Endothelial cell of umbilical vein (primary cell): ENCODE data around the gene C12orf43.

Experiments used
- EZH2 ChIP-seq: IDR thresholded peaks from 2 replicates; pipeline ENCODE4 v1.6.1; 2012; ENCODE audit warnings: borderline replicate concordance, low read depth, mild to moderate bottlenecking, moderate library complexity, low read length, inconsistent platforms; ENCODE audit not compliant: severe bottlenecking
- GATA2 ChIP-seq: IDR thresholded peaks from 2 replicates; pipeline ENCODE4 v1.7.0; 2011; ENCODE audit warnings: low read depth, mild to moderate bottlenecking, moderate library complexity, mixed read lengths, low read length; ENCODE audit not compliant: insufficient read length, insufficient read depth
- JUN ChIP-seq: IDR thresholded peaks from 2 replicates; pipeline ENCODE4 v1.6.1; 2011; ENCODE audit warnings: borderline replicate concordance, low read depth; ENCODE audit not compliant: insufficient read length, insufficient read depth
- POLR2A ChIP-seq: IDR thresholded peaks from 2 replicates; pipeline ENCODE4 v1.6.1; 2012; ENCODE audit warnings: low read depth, mild to moderate bottlenecking, control low read depth, low read length
- POLR2AphosphoS5 ChIP-seq: IDR thresholded peaks from 2 replicates; pipeline ENCODE4 v1.6.1; 2012; ENCODE audit warnings: low read depth, mild to moderate bottlenecking, control low read depth, low read length, moderate library complexity; ENCODE audit not compliant: insufficient read depth
- TF ChIP-seq, protein P1 (sequence below), 2 donors: IDR thresholded peaks; 1 replicate in 1 of 2; 2 replicates in 1 of 2; pipeline ENCODE4 v1.5.1; 2011; ENCODE audit warnings: low read length in 2 of 2, mild to moderate bottlenecking in 2 of 2, moderate library complexity in 2 of 2, control low read depth in 1 of 2, inconsistent platforms in 1 of 2, low read depth in 1 of 2; ENCODE audit not compliant: insufficient read depth in 1 of 2; ENCODE audit errors: extremely low read depth in 1 of 2
- TF ChIP-seq, protein P2 (sequence below): IDR thresholded peaks from 2 replicates; pipeline ENCODE4 v1.6.1; 2011; ENCODE audit not compliant: insufficient read depth, insufficient read length

DNA sequence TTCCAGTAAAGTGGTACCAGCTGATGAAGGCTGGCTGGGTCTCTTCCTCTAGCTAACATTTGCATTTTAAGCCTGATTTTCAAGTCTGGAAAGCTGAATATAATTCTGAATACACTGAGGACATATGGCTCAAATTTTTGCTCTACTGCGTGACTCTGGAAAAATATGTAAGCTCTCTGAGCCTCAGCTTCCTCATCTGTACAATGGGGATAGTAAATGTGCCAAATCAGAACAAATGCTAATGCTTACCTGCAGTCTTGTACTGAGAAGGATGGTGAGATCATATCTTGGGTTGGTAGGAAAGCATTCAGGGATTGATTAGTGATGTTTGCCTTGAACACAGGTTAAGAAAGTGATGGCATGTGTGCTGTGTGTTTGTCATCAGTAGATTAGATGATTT, 23.3 kb downstream of the C12orf43 start:
- no peak for TF ChIP-seq POLR2A
- TF ChIP-seq, protein P1, sequence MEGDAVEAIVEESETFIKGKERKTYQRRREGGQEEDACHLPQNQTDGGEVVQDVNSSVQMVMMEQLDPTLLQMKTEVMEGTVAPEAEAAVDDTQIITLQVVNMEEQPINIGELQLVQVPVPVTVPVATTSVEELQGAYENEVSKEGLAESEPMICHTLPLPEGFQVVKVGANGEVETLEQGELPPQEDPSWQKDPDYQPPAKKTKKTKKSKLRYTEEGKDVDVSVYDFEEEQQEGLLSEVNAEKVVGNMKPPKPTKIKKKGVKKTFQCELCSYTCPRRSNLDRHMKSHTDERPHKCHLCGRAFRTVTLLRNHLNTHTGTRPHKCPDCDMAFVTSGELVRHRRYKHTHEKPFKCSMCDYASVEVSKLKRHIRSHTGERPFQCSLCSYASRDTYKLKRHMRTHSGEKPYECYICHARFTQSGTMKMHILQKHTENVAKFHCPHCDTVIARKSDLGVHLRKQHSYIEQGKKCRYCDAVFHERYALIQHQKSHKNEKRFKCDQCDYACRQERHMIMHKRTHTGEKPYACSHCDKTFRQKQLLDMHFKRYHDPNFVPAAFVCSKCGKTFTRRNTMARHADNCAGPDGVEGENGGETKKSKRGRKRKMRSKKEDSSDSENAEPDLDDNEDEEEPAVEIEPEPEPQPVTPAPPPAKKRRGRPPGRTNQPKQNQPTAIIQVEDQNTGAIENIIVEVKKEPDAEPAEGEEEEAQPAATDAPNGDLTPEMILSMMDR (IDR thresholded peaks at IDR 0.05; ENCODE audit: extremely low read depth in 1 of 2, insufficient read depth in 1 of 2, low read depth in 1 of 2, low read length in 2 of 2), result no peak
- TF ChIP-seq GATA2, result no peak
- TF ChIP-seq, protein P2, sequence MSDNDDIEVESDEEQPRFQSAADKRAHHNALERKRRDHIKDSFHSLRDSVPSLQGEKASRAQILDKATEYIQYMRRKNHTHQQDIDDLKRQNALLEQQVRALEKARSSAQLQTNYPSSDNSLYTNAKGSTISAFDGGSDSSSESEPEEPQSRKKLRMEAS, result no peak
- TF ChIP-seq JUN, result no peak
- TF ChIP-seq EZH2, result no peak
- no peak for TF ChIP-seq POLR2AphosphoS5
